Measurements from ENCODE around the gene FANCC. TPM values are rescaled to one million over a fixed set of nuclear protein-coding genes. Genes with fewer than 3 reads are reported as not detected.

FANCC gene
- total RNA-seq, 2 experiments from 2014 or later: 5.7 to 6.3 TPM

GRCh38 chr9:95084254-95084934, 233.1 kb downstream of the FANCC start:
- H3K36me3 ChIP-seq (ENCODE audit: insufficient read depth, low read length): no peaks in the 10 kb centered on the region
- no peaks in the 10 kb centered on the region for H3K27me3 Mint-ChIP-seq
- intact Hi-C loops (cut with DNase I, micrococcal nuclease): no loop called here
- CTCF ChIA-PET: no interaction called here
- DNase-seq (no peak), ATAC-seq (ENCODE audit: poor library complexity) (no peak)
- no peak for TF ChIP-seq CTCF (IDR thresholded peaks at IDR 0.05)
- H3K36me3 Mint-ChIP-seq (ENCODE audit: low read depth): peaks cover 10% of the 10 kb centered on the region
- no peaks in the 10 kb centered on the region for H3K4me1 Mint-ChIP-seq (ENCODE audit: low read depth)
- H3K9me3 ChIP-seq (ENCODE audit: control insufficient read depth in 1 of 2, insufficient read depth in 1 of 2, low read length in 2 of 2): no peaks in the 10 kb centered on the region
- no peaks in the 10 kb centered on the region for H3K4me1 ChIP-seq (ENCODE audit: insufficient read depth, low read length)
- H3K4me3 Mint-ChIP-seq: no peak overlapping the region
- H3K27ac ChIP-seq (ENCODE audit: low read depth in 1 of 2, low read length in 2 of 2): no peak overlapping the region
- H3K27ac Mint-ChIP-seq: no peak overlapping the region
- POLR2A ChIA-PET: no interaction called here
- H3K27me3 ChIP-seq (ENCODE audit: control insufficient read depth in 1 of 2, insufficient read depth in 2 of 2, low read length in 2 of 2): no peaks in the 10 kb centered on the region
- no peak overlapping the region for H3K4me3 ChIP-seq (ENCODE audit: low read length)
- no peaks in the 10 kb centered on the region for H3K9me3 Mint-ChIP-seq

GRCh38 chr9:95083086-95083768, 234.3 kb downstream of the FANCC start:
- no peaks in the 10 kb centered on the region for H3K9me3 ChIP-seq (ENCODE audit: control insufficient read depth in 1 of 2, insufficient read depth in 1 of 2, low read length in 2 of 2)
- Mint-ChIP-seq H3K4me1 (ENCODE audit: low read depth) (no peaks in the 10 kb centered on the region), H3K27me3 (no peaks in the 10 kb centered on the region), H3K4me3 (no peak overlapping the region), H3K9me3 (no peaks in the 10 kb centered on the region), H3K27ac (no peak overlapping the region), H3K36me3 (ENCODE audit: low read depth) (peaks cover 10% of the 10 kb centered on the region)
- ATAC-seq (ENCODE audit: poor library complexity) (no peak), DNase-seq (no peak)
- TF ChIP-seq CTCF (IDR thresholded peaks at IDR 0.05): no peak
- ChIA-PET POLR2A (no interaction called here), CTCF (no interaction called here)
- H3K4me3 ChIP-seq (ENCODE audit: low read length): no peak overlapping the region
- no peaks in the 10 kb centered on the region for H3K4me1 ChIP-seq (ENCODE audit: insufficient read depth, low read length)
- H3K36me3 ChIP-seq (ENCODE audit: insufficient read depth, low read length): no peaks in the 10 kb centered on the region
- H3K27ac ChIP-seq (ENCODE audit: low read depth in 1 of 2, low read length in 2 of 2): no peak overlapping the region
- H3K27me3 ChIP-seq (ENCODE audit: control insufficient read depth in 1 of 2, insufficient read depth in 2 of 2, low read length in 2 of 2): no peaks in the 10 kb centered on the region
- intact Hi-C loops (cut with DNase I, micrococcal nuclease): no loop called here

- H3K36me3 Mint-ChIP-seq (ENCODE audit: low read depth): peaks cover 5% of the 10 kb centered on the region
- Histone ChIP-seq H3K36me3 (ENCODE audit: insufficient read depth, low read length) (no peaks in the 10 kb centered on the region), H3K9me3 (ENCODE audit: control insufficient read depth in 1 of 2, insufficient read depth in 1 of 2, low read length in 2 of 2) (no peaks in the 10 kb centered on the region), H3K4me1 (ENCODE audit: insufficient read depth, low read length) (no peaks in the 10 kb centered on the region), H3K27ac (ENCODE audit: low read depth in 1 of 2, low read length in 2 of 2) (no peak overlapping the region), H3K27me3 (ENCODE audit: control insufficient read depth in 1 of 2, insufficient read depth in 2 of 2, low read length in 2 of 2) (no peaks in the 10 kb centered on the region), H3K4me3 (ENCODE audit: low read length) (no peak overlapping the region)
- no peak for ATAC-seq (ENCODE audit: poor library complexity)
- CTCF ChIA-PET: no interaction called here
- no peak overlapping the region for H3K4me3 Mint-ChIP-seq
- TF ChIP-seq CTCF (IDR thresholded peaks at IDR 0.05): no peak
- no peaks in the 10 kb centered on the region for H3K9me3 Mint-ChIP-seq
- intact Hi-C loops (cut with DNase I, micrococcal nuclease): no loop called here
- DNase-seq: no peak
- no peaks in the 10 kb centered on the region for H3K27me3 Mint-ChIP-seq
- H3K4me1 Mint-ChIP-seq (ENCODE audit: low read depth): no peaks in the 10 kb centered on the region
- no peak overlapping the region for H3K27ac Mint-ChIP-seq
- POLR2A ChIA-PET: no interaction called here
Measured at GRCh38 chr9:95082401-95083084, 235.0 kb downstream of the FANCC start.
